Loucy (cell line): ENCODE data around the gene FAM161B.
A peak's percentile ranks its signal among the peaks of the same experiment; 100 is the strongest.

Experiments used
- H2AFZ ChIP-seq: fragments of 200-600 bp; sonication (generic); 2 replicates; pipeline ENCODE4 v1.6.0; 2016; ENCODE audit warnings: antibody characterized with exemption, mild to moderate bottlenecking, low read length, moderate library complexity
- H3F3A ChIP-seq: fragments of 200-600 bp; 2 replicates; pipeline ENCODE4 v1.6.0; 2016; ENCODE audit warnings: antibody characterized with exemption, low read depth, mild to moderate bottlenecking
- H3K27me3 ChIP-seq: fragments of 200-600 bp; sonication (generic); 2 replicates; pipeline ENCODE4 v1.6.1; 2014; ENCODE audit warnings: low read length, mild to moderate bottlenecking; ENCODE audit not compliant: insufficient read depth, poor library complexity, severe bottlenecking
- H3K36me3 ChIP-seq: fragments of 200-600 bp; sonication (generic); 2 replicates; pipeline ENCODE4 v1.6.1; 2016; ENCODE audit warnings: low read length; ENCODE audit not compliant: insufficient read depth
- H3K4me1 ChIP-seq: fragments of 200-600 bp; sonication (generic); 2 replicates; pipeline ENCODE4 v1.5.1; 2014; ENCODE audit warnings: low read length, mild to moderate bottlenecking; ENCODE audit not compliant: insufficient read depth, poor library complexity, severe bottlenecking
- H3K4me2 ChIP-seq: fragments of 200-600 bp; sonication (generic); 2 replicates; pipeline ENCODE4 v1.6.0; 2014; ENCODE audit warnings: antibody characterized with exemption, low read length, low read depth, mild to moderate bottlenecking; ENCODE audit not compliant: poor library complexity, severe bottlenecking
- H3K4me3 ChIP-seq: fragments of 200-600 bp; sonication (generic); 2 replicates; pipeline ENCODE4 v1.5.1; 2014; ENCODE audit warnings: low read length, mild to moderate bottlenecking, mixed read lengths; ENCODE audit not compliant: poor library complexity, severe bottlenecking
- H3K79me2 ChIP-seq: fragments of 200-600 bp; sonication (generic); 2 replicates; pipeline ENCODE4 v1.6.1; 2014; ENCODE audit warnings: low read length; ENCODE audit not compliant: insufficient read depth
- H3K9ac ChIP-seq: fragments of 200-600 bp; sonication (generic); 2 replicates; pipeline ENCODE4 v1.6.0; 2014; ENCODE audit warnings: mild to moderate bottlenecking, low read depth, low read length, moderate library complexity; ENCODE audit not compliant: poor library complexity, severe bottlenecking
- H3K9me2 ChIP-seq: fragments of 200-600 bp; sonication (generic); replicated peaks from 2 replicates; pipeline ENCODE4 v1.6.1; 2016; ENCODE audit warnings: low read depth, low read length, mixed read lengths
- H3K9me3 ChIP-seq: fragments of 200-600 bp; sonication (generic); 2 replicates; pipeline ENCODE4 v1.6.1; 2014; ENCODE audit warnings: mild to moderate bottlenecking, antibody characterized with exemption, low read length, low read depth; ENCODE audit not compliant: insufficient read depth
- H4K20me1 ChIP-seq: fragments of 200-600 bp; sonication (generic); 2 replicates; pipeline ENCODE4 v1.6.0; 2014; ENCODE audit warnings: antibody characterized with exemption, low read length, mild to moderate bottlenecking; ENCODE audit not compliant: insufficient read depth, poor library complexity, severe bottlenecking
- CTCF ChIP-seq: fragments of 200-600 bp; sonication (generic); conservative IDR thresholded peaks from 2 replicates; pipeline ENCODE4 v1.5.1; 2014; ENCODE audit warnings: mild to moderate bottlenecking, antibody characterized with exemption, low read length
- EZH2phosphoT487 ChIP-seq: fragments of 200-600 bp; IDR thresholded peaks from 2 replicates; pipeline ENCODE4 v1.6.1; 2018; ENCODE audit warnings: antibody characterized with exemption, mild to moderate bottlenecking, moderate library complexity, borderline replicate concordance

Gene FAM161B

DNA sequence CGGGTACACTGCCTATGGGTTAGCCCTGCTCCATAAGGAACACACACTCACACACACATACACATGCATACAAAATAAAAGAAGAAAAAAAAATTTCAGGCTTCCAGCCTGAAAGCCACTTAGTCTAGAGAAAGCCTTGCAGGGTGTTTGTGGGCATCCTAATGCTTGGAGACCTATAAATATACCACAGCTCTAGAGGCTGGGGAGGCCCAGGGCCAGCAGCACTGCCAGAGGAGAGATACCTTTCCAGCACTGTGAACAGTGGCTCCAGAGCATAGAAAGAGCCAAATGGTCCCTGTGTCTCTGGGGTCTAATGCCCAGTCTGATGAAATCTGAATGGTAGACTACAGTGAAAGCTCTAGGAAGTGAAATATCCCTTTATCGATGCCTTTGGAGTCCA, 12.9 kb downstream of the FAM161B start:
- Histone ChIP-seq H3K27me3 (no peaks in the 10 kb centered on the region), H3K9me3 (no peaks in the 10 kb centered on the region), H3K79me2 (no peaks in the 10 kb centered on the region), H3K9ac (no peak overlapping the region), H3K9me2 (no peaks in the 10 kb centered on the region), H3K4me2 (no peak overlapping the region), H3K36me3 (peaks cover 24% of the 10 kb centered on the region; the same call in 1 of the 2 replicates), H2AFZ (no peak overlapping the region), H3K4me3 (no peak overlapping the region), H3K4me1 (no peaks in the 10 kb centered on the region), H4K20me1 (no peaks in the 10 kb centered on the region), H3F3A (no peaks in the 10 kb centered on the region)
- TF ChIP-seq EZH2phosphoT487 (no peak), CTCF (no peak)

DNA sequence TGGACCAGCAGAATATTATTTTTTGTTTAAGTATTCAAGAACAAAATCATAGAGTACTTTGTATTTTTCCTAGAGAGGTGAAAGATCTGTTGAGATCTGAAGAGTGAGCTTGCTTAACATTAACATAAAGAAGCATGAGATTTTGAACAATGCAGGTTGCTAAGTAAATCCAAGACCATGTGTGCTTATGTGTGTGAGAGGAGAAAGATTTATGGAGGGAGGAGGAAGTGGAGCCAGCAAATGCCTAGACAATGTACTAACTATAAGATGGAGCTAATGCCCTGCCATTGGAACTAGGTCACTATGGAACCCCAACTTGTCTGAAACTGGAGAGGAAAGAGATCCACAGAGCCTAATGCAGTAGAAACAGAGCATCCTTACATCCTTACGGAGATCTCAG, 13.3 kb downstream of the FAM161B start:
- Histone ChIP-seq H3K4me1 (no peaks in the 10 kb centered on the region), H2AFZ (no peak overlapping the region), H3K9me2 (no peaks in the 10 kb centered on the region), H3K4me3 (no peak overlapping the region), H3K9ac (no peak overlapping the region), H3F3A (no peaks in the 10 kb centered on the region), H3K9me3 (no peaks in the 10 kb centered on the region), H3K36me3 (peaks cover 28% of the 10 kb centered on the region; the same call in 1 of the 2 replicates), H4K20me1 (no peaks in the 10 kb centered on the region), H3K79me2 (no peaks in the 10 kb centered on the region), H3K27me3 (no peaks in the 10 kb centered on the region), H3K4me2 (no peak overlapping the region)
- no peak for TF ChIP-seq EZH2phosphoT487
- TF ChIP-seq CTCF, result no peak

GRCh38 chr14:73935666-73936065, 14.2 kb downstream of the FAM161B start:
- TF ChIP-seq CTCF (peak; percentile 44; the same call in 1 of the 2 replicates), EZH2phosphoT487 (no peak)
- no peak overlapping the region for H3K4me2 ChIP-seq
- no peak overlapping the region for H3K9ac ChIP-seq
- no peak overlapping the region for H2AFZ ChIP-seq
- H3K79me2 ChIP-seq, result no peaks in the 10 kb centered on the region
- H3K27me3 ChIP-seq, result no peaks in the 10 kb centered on the region
- peaks cover 37% of the 10 kb centered on the region; the same call in 1 of the 2 replicates for H3K36me3 ChIP-seq
- no peaks in the 10 kb centered on the region for H3K9me3 ChIP-seq
- H3K9me2 ChIP-seq, result no peaks in the 10 kb centered on the region
- no peaks in the 10 kb centered on the region for H3K4me1 ChIP-seq
- no peak overlapping the region for H3K4me3 ChIP-seq
- no peaks in the 10 kb centered on the region for H4K20me1 ChIP-seq
- H3F3A ChIP-seq, result no peaks in the 10 kb centered on the region
